PFSK-1 (cell line): ENCODE results near the gene SH3BP1.

Source experiments
- POLR2AphosphoS5 ChIP-seq: IDR thresholded peaks from 2 replicates; pipeline ENCODE4 v1.6.1; 2012; ENCODE audit warnings: low read depth, mild to moderate bottlenecking, control low read depth, low read length, moderate library complexity
- SIN3A ChIP-seq: IDR thresholded peaks from 2 replicates; pipeline ENCODE4 v1.6.1; 2012; ENCODE audit warnings: mild to moderate bottlenecking, low read length, moderate library complexity, borderline replicate concordance; ENCODE audit not compliant: insufficient read depth

DNA sequence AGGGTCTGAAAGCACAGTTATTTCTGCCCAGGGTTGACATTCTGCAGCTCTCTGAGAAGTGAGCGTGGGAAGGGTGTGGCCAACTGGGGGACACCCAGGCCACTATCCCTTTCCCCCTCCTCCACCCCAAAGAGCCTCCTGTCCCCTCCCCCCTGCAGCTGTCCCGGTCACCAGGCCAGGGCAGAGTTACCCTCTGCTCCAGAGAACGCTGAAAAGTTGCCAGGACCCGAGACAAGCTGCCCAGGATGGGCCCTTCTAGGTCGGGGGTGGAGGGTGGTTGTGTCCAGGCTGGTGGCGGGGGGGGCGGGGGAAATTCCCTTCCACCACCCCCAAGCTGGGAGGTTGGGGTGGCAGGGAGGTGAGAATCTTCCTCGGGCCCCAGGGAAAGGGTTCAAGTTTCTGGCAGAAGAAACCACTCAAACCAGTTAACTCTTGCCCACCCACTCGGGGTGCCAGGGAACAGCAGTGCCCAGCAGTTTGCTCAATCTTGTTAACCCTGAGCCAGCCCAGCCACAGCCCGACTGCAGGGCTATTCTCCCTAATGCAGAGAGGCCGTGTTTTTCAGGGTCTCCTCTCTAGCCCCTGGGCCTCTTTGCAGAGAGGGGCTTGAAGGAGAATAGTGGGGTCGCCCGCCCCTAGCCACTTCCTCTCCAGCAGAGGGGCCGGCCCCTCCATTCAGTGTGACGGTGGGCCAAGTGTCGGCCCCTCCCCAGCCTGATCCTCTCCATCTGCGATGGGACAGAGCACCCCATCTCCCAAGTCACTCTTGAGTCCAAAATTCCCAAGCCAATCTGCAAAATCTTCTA lies 36.7 kb downstream of the SH3BP1 start:
- TF ChIP-seq SIN3A = no peak
- TF ChIP-seq POLR2AphosphoS5 = no peak; the same call in none of the 2 replicates
